HK-2 (cell line): ENCODE measurements around the gene STING1.
A peak's percentile ranks its signal among the peaks of the same experiment; 100 is the strongest.
"Not testable (repeated sequence)": the region's sequence is repeated elsewhere in the genome, so short reads cannot be mapped to it uniquely, and the experiment has no call there.

Source experiments
- DNase-seq: peaks from one replicate; pipeline ENCODE4 v3.0.0-alpha.2; 2018; ENCODE audit not compliant: unreplicated experiment

STING1 gene

DNA sequence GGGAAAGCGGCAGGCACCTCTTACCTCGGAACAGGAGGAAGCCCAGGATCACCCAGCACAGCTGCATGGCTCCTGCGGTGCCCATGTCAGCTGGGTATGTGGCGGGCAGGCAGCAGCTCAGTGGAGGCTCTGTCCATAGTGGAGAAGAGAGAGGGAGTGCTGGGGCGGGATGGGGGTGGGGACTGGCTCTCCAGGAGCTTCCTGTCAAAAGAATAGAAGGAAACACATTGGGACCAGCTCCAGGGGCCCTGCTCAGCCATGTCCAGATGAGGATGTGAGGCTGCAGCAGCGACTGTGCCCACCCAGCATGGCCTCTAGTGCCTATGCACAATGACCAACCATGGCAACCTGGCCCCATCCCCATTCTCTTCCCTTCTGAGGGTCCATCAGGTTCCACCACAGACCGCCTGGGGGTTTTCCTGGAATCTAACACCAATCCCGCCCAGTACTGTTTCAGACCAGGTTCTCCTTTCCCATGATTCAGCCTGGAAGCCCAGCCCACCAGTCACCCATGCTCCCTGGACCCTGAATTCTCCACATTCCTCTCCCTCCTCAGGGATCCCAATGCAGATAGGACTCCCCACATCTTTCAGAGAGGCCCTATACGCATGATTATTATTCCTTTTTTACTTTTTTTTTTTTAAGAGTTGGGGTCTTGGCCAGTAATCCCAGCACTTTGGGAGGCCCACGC lies 19.8 kb downstream of the STING1 start, which contains the start of gene ECSCR:
TSS of gene ECSCR (minus strand) at position 158 of the 691 bp plus-strand sequence. CDS start at position 85, 73 bp downstream.
- no peak for DNase-seq

DNA sequence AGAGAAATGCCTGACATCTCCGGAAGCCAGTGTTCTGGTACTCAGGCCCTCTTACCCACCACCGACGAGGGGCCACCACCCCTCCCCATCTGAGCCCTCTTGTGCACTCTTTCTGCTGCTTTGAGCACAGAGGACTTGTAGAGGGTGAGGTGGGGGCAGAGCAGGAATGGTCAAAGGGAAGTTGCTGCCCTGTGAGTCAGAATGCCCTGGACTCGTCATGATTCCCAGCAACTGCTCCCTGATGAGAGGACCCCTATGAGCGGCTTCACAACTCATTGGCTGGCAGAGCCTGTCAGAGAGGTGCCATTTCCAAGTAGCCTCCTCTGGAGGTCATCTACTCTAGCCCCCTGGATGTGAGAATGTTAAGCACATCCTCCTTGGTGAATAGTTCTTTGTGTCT lies 20.9 kb downstream of the STING1 start:
- DNase-seq: no peak

DNA sequence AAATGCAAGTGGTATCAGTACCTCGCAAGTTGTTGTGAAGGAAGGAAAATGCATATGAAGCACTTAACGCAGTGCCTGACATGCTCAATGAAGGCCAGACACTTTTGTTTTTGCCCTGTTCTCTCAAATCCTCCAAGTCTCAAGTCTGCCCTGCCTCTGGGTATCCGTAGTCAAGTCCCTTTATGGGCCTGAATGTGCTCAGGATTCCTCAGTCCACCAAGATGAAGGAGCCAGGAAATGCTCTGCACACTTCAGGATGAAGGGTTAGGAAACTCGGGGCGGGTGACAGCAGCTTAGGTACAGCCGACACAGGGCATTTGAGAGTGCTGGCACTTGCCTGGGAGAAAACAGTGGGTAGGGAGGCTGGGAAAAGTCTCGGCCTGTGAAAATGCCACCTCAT lies 21.4 kb downstream of the STING1 start:
- DNase-seq: no peak

DNA sequence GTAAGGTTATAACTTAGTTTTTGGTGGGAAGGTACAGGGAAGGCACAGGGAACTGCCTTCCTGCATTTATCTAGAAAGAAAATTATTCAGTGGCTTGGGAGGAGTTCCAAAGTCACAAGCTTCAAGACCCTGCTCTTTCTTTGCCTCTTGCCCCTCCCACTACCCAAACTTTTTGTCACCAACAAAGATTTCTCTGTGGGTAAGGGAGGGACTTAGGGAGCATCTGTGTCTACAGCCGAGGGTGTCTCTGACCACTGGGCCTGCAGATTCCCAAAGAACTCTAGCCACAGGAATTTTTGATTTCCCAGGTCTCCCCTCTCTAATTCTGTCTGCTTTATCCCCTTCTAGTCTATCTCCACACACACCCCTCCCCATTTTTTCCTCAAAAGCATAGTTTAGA lies 22.1 kb downstream of the STING1 start:
- no peak for DNase-seq

DNA sequence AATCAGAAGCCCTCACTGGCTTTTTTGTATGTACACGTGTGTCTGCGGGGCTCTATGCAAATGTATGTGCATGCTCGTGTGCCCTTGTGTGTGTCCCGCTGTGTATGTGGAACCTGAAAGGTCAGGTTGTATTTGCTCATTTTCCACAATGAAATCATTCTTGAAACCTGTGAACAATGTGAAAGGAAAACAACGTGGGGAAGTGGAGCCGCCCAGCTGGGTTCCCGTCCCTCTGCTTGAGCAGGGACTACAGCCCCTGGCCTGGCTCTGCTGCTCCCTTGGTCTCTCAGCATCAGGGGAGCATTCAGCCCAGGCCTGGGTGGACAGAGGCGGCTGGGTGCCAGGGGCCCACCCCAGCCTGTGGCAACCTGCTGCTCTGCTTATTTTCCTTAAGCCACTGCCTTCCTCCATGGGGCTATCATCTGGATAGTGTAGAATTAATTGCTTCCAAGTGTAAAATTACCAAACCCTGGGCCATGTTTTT lies 23.1 kb downstream of the STING1 start:
- DNase-seq: no peak

DNA sequence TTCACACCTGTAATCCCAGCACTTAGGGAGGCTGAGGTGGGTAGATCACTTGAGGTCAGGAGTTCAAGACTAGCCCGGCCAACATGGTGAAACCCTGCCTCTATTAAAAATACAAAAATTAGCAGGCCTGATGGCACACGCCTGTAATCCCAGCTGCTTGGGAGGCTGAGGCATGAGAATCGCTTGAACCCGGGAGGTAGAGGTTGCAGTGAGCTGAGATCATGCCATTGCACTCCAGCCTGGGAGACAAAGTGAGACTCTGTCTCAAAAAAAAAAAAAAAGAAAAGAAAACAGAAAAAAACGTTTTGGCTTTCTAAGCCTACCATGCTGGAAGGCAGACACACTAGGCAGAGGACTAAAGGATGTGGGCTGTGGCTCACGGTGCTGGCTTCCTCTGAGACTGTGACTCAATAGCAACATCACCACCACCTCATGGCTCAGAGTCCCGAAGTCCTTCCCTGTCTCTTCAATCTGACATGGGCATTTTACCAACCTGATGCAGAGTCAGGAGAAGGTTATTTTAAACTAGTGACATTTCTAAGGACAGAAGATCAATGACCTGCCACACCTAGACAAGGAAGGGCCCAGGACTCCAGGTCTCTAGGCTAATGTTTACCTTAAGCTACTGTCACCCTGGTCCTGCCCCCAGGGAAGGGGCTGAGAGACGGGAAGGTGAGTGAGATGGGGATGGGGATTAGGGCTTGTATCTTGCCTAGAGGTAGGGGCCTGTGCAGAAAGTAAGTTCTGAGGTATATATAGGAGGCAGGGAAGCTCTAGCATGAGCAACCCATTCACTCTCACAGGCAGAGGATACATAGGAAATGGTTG lies 23.8 kb downstream of the STING1 start:
- peak; percentile 20 for DNase-seq

DNA sequence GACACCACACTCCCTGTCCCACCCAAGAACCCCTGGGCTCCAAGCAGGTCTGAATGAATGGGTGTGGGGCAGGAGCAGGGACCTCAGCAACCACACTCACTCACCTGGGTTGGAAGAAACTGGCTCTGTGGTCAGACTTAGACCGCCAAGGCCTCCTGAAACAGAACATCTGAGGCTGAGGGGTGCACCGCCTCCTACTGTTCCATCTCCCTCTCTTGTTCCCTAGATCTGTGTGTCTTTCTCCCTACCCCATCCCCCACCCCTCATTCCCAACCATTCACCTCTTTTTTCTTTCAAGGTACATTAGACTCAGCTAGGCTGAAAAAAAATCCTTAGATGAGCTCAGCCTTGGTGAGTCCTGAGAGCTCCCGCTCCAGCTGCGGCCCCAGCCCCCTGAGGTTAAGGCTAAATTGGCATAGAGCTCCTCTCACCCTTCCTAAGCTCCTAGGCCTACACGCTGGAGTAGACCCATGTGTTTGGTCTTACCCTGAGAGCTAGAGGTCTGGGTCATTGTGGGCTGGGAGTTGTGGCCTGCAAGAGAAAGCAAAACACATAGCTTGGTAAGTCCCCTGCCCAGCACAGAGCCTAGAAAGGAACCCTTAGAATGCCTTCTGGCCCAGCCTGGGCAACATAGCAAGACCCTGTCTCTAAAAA lies 24.8 kb downstream of the STING1 start:
- DNase-seq: no peak

DNA sequence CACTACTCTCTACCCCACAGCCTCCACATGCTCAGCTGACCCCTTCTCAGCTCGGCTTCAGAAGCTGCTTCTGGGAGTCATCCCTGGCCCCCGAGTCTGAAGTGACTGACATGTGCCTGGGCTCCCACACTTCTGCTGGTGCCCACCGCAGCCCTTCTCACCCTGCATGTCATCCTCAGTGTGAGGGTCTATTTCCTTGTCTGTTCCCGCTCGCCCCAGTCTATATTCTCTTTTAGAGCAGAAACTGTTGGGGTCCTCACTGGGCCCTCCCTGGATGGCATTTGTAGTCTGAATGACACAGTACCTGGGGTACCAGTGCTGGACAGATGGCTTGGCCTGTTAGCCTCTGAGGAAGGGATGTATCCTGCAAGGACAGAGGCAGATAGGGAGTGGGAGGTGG lies 25.3 kb downstream of the STING1 start:
- DNase-seq: no peak

DNA sequence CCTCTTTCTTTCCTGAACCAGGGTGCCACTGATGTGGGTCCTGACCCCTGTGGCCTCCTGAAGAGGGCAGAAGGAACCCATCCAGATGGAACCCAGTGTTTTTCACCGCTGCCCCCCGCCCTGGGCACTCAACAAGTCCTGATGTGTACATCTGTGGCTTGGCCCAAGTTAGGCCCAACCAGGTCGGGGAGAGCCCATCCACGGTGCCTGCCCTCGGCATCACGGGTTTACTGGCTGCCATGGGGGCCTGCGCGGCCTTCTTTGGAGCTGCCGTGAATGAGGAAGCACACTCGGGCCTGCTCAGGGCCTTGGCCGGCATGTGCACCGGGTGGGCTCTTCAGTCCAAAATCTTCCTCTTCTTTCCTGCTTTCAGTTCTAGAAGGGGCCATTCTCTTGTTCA lies 25.8 kb downstream of the STING1 start:
- no peak for DNase-seq

DNA sequence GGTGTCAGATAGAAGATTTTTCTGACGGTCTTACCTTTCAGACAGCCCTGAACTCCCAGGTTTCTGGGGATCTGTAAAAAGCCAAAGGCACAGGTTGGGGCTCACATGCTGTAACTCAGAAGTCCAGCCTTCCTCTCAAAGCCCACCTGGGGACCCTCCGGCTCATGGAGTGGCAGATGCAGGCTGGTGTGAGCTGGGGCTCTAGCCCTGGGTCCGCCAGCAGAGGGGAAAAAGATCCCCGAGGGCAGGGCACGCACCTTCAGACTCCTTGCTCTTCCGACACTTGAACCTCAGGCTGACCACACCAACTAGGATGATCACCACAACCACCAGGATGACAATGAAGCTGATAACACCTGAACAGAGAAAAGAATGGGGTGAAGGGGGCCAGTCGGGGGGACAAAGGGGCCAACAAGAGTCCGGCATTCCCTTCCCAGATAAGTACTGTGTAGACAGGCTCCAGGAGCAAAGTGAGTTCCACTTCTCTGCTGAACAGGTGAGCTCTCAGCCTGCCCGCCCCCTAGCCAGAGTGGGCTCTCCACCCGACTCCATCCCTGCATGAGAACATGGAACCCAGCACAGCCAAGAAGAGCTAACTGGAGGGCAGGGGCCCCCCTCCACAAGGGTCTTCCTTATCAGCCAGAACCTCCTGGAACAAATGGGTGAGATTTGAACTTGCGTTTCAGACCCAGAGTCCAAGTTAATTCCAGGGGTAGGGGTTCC lies 27.8 kb downstream of the STING1 start:
- no peak for DNase-seq

DNA sequence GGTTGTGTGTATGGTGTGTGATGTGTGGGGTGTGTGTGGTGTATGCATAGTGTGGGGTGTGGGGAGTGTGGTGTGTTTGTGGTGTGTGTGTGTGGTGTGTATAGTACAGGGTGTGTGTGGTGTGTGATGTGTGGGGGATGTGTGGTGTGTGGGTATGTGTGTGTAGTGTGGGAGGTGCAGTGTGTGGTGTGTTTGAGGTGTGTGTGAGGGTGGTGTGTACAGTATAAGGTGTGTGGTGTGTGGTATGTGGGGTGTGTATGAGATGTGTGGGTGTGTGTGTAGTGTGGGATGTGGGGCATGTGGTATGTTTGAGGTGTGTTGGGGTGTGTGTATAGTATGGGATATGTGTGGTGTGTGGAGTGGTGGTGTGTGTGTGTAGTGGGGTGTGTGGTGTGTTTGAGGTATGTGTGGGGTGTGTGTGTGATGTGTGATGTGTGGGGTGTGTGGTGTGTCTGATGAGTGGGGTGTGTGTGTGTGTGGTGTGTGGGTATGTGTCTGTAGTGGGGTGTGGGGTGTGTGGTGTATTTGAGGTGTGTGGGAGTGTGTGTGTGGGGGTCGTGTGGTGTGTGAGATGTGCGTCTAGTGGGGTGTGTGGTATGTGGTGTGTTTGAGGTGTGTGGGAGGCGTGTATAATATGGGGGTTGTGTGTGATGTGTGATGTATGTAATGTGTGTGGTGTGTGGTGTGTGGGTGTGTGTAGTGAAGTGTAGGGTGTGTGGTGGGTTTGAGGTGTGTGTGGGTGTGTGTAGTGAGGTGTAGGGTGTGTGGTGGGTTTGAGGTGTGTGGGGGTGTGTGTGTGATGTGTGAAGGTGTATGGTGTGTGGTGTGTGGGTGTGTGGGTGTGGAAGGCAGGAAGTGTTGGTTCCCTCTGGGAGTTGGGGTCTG lies 28.6 kb downstream of the STING1 start:
- no peak for DNase-seq

DNA sequence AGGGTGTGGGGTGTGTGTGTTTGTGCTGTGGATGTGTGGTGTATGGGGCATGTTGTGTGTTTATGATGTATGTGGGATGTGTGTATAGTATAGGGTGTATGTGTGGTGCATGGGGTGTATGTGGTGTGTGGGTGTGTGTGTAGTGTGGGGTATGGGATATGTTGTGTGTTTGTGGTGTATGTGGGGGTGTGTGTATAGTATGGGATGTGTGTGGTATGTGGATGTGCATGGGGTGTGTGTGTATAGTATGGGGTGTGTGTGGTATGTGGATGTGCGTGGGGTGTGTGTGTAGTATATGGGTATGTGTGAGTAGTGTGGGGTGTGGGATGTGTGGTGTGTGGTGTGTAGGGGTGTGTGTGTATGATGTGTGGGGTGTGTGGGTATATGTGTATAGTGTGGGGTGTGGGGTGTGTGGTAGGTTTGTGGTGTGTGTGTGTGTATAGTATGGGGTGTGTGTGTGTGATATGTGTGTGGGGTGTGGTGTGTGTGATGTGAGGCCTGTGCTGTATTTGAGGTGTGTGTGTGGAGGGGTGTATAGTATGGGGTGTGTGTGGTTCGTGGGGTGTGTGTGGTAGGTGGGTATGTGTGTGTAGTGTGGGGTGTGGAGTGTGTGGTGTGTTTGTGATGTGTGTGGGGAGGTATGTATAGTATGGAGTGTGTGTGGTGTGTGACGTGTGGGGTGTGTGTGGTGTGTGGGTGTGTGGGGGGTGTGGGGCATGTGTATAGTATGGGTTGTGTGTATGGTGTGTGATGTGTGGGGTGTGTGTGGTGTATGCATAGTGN lies 30.5 kb downstream of the STING1 start:
- DNase-seq: no peak

DNA sequence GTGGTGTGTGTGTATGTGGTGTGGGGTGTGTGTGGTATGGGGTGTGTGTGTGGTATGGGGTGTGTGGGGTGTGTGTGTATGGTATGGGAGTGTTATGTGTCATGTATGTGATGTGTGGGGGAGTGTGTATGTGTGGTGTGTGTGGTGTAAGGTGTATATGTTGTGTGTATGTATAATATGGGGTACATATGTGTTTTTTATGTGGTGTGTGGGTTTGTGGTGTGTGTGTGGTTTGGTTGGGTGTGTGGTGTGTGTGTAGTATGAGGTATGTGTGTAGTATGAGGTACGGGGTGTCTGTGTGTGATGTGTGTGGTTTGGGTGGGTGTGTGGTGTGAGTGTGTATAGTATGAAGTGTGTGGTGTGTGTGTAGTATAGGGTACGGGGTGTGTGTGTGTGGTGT lies 31.4 kb downstream of the STING1 start:
- no peak for DNase-seq

DNA sequence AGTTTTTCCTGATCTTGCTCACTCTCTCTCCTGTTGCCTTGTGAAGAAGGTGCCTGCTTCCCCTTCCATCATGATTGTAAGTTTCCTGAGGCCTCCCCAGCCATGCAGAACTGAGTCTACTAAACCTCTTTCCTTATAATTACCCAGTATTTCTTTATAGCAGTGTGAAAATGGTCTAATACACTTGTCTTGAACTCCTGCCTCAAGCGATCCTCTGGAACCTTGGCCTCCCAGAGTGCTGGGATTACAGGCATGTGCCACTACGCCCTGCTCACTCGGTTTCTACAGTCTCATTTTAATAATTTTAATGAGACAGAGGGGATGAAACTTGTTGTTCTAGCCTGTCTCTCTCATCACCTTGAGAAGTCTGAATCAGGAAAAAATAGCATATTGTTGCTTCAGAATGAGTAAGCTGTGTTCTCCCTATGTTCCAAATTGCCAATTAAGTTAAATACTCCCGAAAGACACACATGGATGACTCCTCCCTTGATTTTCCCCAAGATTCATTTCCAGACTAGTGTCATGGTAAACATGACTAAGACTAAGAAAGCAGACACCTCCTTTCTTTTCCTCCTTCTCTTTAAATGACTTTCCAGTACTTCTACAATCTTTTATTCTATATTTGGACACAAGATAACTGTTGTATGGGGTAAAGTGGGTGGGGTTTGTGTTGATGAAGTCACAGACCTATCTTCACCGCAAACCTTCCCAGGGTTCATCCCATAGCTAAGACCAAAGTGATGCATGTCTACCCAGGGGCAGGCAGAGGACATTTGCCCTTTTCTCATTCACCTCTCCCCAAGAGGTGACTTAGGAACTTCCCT lies 35.4 kb downstream of the STING1 start:
- DNase-seq: no peak

DNA sequence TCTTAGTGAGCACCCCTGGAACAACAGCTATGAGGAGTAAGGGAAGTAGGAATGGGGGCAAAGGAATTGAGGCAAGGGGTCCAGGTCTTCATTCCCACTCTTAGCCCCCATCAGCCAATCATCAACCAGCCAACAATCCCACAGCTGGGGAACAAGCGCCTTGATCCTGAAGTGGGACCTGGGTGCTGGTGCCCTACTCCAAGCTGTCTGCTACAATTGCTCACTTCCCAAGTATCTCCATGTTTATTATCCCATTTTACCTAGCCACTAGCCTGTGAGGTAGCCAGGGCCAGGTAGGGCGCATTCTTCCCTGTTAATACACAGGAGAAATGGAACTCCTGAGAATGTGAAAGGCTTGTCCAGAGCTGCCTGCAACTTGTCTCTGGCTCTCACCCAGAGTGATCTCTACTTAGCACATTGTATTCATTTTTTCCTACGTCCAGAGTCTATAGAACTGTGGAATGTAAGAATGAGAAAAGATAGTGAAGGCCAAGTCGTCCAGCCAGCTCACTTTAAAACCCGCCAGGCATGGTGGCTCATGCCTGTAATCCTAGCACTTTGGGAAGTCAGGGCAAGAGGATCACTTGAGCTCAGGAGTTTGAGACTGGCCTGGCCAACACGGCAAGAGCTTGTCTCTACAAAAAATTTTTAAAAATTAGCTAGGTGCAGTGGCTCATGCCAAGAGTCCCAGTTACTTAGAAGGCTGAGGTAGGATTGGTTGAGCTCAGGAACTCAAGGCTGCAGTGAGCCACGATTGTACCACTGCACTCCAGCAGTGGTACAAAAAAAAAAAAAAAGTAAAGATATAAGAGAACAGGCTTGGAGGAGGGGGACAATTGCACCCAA lies 37.0 kb downstream of the STING1 start:
- no peak for DNase-seq

DNA sequence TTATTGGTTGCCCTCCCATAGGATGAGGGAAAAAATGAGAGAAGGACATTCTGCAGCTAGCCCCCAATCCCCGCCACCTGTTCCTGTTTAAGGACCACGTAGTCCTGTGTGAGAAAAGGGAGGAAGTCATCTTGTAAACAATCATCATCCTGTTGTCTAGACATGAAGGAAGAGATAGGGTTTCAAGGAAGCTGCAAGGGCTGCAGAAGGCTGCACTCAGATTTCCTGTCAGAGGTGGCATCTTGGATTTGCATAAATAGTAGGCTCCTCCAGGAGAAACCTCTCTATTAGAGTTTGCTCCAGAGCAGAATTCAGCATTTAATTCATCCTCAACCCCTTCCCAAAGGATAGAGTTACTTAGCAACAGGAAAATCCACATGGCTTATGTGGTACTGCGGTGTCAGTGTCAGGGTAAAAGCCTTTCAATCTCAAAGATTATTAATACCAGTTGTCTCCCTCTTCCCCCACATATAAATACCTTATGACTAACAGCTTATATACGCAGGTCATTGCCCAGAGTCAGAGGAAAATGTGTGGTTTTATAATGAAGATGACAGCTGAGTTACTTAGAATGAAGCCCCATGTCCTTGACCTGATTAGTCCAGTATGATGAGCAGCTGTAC lies 38.6 kb downstream of the STING1 start:
- no peak for DNase-seq

DNA sequence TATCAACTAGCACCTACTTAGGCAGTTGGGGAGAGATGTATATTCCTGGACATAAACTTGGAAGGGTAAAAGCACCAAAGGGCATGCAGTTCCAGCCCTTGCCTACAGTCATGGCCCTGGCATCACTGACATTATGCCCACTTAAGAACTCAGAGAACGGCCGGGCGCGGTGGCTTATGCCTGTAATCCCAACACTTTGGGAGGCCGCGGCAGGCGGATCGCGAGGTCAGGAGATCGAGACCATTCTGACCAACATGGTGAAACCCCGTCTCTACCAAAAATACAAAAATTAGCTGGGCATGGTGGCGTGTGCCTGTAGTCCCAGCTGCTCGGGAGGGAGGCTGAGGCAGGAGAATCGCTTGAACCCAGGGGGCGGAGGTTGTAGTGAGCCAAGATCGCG lies 42.1 kb downstream of the STING1 start:
- not testable (repeated sequence) for DNase-seq
